T47D (cell line): ENCODE measurements around the gene TM2D1.

Source experiments
- DNase-seq, 2 experiments: peaks; one replicate each; pipeline versions ENCODE4 v3.0.0 to v3.0.0-alpha.2; 2011 to 2012; ENCODE audit warnings: low read depth in 1 of 2, low spot score in 1 of 2
- JUND ChIP-seq: IDR thresholded peaks from 2 replicates; pipeline ENCODE4 v1.6.1; 2012; ENCODE audit warnings: low read depth
- in situ Hi-C: cut with HindIII; loops from 2 replicates; pipeline ENCODE4 v1.10.0; 2016; ENCODE audit warnings: low sequenced_read_pairs, low pct_unique_long_range_greater_than_20kb

Gene TM2D1

GRCh38 chr1:61724813-61725694, at the start of gene TM2D1:
TSS of gene TM2D1 (minus strand) at chr1:61725141. CDS start at chr1:61725120, 21 bp downstream.
- no peak for TF ChIP-seq JUND
- peak; percentile 66 to 90 for DNase-seq
- in situ Hi-C loops: no loop called here

- in situ Hi-C loops: no loop called here
- TF ChIP-seq JUND: no peak
These were observed 45.2 kb upstream of the TM2D1 start for GRCh38 chr1:61770131-61770530.

GRCh38 chr1:61757950-61758349, 33.0 kb upstream of the TM2D1 start:
- in situ Hi-C loops: no loop called here
- no peak for DNase-seq
- TF ChIP-seq JUND: no peak

More at GRCh38 chr1:61770131-61770530, 45.2 kb upstream of the TM2D1 start:
- DNase-seq: no peak

GRCh38 chr1:61756773-61757172, 31.8 kb upstream of the TM2D1 start:
- in situ Hi-C loops: no loop called here
- no peak for TF ChIP-seq JUND
- no peak for DNase-seq

DNA sequence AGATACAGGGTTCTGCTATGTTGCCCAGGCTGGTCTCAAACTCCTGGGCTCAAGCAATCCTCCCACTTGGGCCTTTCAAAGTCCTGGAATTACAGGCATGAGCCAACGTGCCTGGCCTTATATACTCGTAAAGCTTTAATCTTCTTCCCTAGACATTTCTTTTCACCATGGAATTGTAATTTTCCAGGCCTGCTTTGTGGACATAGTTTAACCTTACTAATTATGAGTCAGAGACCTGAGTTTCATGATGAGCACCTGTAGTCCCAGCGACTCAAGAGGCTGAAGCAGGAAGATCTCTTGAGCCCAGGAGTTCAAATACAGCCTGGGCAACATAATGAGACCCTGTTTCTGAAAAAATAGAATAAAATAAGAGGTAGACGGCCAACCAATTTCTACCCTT, 29.6 kb upstream of the TM2D1 start:
- in situ Hi-C loops: no loop called here
- TF ChIP-seq JUND: no peak
- DNase-seq: peak in 1 of 2 experiments; percentile 23

- no peak for DNase-seq
- in situ Hi-C loops: no loop called here
- TF ChIP-seq JUND: no peak
These were observed 29.1 kb upstream of the TM2D1 start for GRCh38 chr1:61753998-61754508.

GRCh38 chr1:61752921-61753389, 28.0 kb upstream of the TM2D1 start:
- no peak for TF ChIP-seq JUND
- in situ Hi-C loops: no loop called here

DNA sequence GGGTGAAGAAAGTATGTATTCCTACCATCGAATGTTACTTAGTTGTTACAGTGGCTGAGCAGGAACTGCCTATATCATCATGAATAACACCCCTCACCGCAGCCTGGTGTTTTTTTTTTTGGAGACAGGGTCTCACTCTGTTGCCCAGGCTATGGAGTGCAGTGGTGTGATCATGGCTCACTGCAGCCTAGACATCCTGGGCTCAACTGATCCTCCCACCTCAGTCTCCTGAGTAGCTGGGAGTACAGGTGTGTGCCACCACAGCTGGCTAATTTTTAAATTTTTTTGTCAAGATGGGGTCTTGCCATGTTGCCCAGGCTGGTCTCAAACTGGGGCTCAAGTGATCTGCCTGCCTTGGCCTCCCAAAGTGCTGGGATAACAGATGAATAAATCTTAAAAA, 24.6 kb upstream of the TM2D1 start:
- no peak for DNase-seq
- no peak for TF ChIP-seq JUND
- in situ Hi-C loops: no loop called here

More at GRCh38 chr1:61752921-61753389, 28.0 kb upstream of the TM2D1 start:
- no peak for DNase-seq

- in situ Hi-C loops: no loop called here
- TF ChIP-seq JUND: no peak
- DNase-seq: no peak
These were observed 23.6 kb upstream of the TM2D1 start for GRCh38 chr1:61748566-61748965.

DNA sequence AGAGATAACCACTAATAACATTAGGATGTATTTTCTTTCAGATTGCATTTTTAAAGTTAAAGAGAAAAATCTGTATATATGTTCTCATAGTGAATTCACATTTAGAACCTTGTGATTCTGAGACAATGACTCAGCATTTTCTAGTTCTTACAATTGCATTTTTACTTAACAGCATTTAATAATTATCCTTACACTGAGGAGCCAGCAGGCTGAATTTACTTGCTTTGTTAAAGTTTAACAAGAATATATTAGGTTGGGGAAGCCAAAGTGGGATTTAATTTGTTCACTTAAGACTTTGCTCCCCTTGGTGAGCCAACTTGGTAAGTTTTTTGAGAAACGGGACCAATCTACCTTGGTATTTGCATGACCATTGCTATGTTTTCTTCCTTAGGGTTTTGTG, 21.9 kb upstream of the TM2D1 start:
- no peak for TF ChIP-seq JUND
- in situ Hi-C loops: no loop called here
- peak in 1 of 2 experiments; percentile 33 for DNase-seq

DNA sequence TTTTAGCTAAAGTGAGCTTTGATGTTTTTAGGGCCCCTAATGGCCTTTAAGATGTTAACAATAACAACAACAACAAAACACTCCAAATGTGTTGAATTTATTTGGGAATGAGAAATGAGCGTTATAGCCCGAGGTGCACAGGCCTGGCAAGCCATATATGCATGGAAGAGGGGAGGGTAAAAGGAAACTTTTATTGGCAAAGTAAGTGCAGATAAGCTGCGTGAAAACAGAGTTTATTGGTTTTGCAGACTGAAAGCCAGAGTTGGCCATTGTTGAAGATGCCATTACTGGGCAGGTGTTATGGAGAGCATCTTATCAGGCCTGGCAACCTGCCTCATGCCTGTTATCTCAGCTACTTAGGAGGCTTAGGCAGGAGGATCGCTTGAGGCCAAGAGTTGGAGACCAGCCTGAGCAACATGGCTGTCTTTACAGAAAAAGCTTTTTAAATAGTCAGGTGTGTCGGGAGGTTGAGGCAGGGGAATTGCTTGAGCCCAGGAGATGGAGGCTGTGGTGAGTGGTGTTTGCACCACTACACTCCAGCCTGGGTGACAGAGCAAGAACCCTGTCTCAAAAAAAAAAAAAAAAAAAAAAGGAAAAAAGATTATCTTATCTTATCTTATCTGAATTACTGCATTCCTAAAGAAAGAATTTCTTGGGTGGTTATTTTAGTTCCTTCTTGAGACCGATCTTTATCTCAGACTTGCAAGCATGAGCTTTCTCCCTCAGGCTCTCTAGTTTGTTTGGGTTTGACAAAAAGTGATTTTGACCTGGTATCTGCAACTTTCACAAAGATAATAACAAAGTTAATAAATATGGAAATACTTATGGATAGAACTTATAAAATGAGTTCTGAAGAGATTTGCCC, 19.0 kb upstream of the TM2D1 start:
- peak in 1 of 2 experiments; percentile 88 for DNase-seq
- in situ Hi-C loops: no loop called here
- 0 out of 2 replicates have a peak, but pooled peaks have one; percentile 18 for TF ChIP-seq JUND

GRCh38 chr1:61743431-61743705, 18.4 kb upstream of the TM2D1 start:
- in situ Hi-C loops: no loop called here
- DNase-seq: no peak
- no peak for TF ChIP-seq JUND
